Activated naive CD8-positive, alpha-beta T cell (primary cell): ENCODE results near the gene C5orf58.
A peak's percentile ranks its signal among the peaks of the same experiment; 100 is the strongest.

Experiments
- H3K27ac Mint-ChIP-seq: one replicate; pipeline ENCODE4 v1.8.0; 2021; ENCODE audit warnings: mixed read lengths
- H3K27me3 Mint-ChIP-seq: one replicate; pipeline ENCODE4 v1.8.0; 2021; ENCODE audit warnings: mixed read lengths
- H3K36me3 Mint-ChIP-seq: one replicate; pipeline ENCODE4 v1.8.0; 2021; ENCODE audit warnings: mixed read lengths
- H3K4me1 Mint-ChIP-seq: one replicate; pipeline ENCODE4 v1.8.0; 2021; ENCODE audit warnings: low read depth, mixed read lengths
- H3K4me3 Mint-ChIP-seq: one replicate; pipeline ENCODE4 v1.8.0; 2021; ENCODE audit warnings: mild to moderate bottlenecking, mixed read lengths
- H3K9me3 Mint-ChIP-seq: one replicate; pipeline ENCODE4 v1.8.0; 2021; ENCODE audit warnings: low read depth, mixed read lengths

The C5orf58 gene

GRCh38 chr5:170216257-170216864 is 16.4 kb upstream of the C5orf58 start:
- Mint-ChIP-seq H3K27ac (no peak overlapping the region), H3K36me3 (peaks cover 2% of the 10 kb centered on the region), H3K4me3 (no peak overlapping the region), H3K9me3 (no peaks in the 10 kb centered on the region), H3K27me3 (no peaks in the 10 kb centered on the region), H3K4me1 (no peaks in the 10 kb centered on the region)

DNA sequence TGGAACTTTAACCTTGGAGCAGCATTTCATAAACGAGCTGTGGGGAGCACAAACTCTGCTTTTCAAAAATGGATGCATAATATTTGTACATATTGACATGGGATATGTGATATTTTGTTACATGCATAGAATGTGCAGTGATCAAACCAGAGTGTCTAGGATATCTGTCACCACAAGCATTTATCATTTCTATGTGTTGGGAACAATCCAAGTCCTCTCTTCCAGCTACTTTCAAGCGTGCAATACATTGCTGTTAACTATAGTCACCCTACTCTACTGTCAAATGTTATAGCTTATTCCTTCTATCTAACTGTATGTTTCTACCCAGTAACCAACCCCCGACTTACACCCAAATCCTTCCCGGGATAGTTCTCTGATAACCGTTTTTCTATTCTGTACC is 15.0 kb upstream of the C5orf58 start:
- H3K27me3 Mint-ChIP-seq: no peaks in the 10 kb centered on the region
- H3K9me3 Mint-ChIP-seq: no peaks in the 10 kb centered on the region
- no peak overlapping the region for H3K27ac Mint-ChIP-seq

DNA sequence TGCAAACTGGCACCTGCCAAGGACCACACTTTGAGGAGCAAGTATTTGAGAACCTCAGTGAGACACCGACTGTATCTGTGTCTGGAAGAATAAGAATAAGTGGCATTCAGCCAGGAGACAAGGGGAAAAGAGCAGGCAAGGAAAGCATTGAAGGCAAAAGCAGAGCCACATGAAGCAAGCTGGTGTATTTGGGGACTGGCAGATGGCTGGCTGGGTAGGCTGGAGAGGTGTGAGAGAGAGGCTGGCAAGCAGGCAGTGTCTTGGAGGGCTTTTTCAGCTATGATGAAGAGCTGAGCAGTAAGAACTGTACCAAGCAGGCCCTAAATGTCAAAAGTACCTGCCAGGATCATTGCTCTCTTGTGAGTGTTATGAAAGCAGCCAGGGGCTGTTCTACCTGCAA is 14.1 kb upstream of the C5orf58 start:
- Mint-ChIP-seq H3K27ac (no peak overlapping the region), H3K27me3 (no peaks in the 10 kb centered on the region), H3K9me3 (no peaks in the 10 kb centered on the region), H3K36me3 (peaks cover 2% of the 10 kb centered on the region), H3K4me3 (no peak overlapping the region), H3K4me1 (no peaks in the 10 kb centered on the region)

More for the DNA sequence above, 15.0 kb upstream of the C5orf58 start:
- Mint-ChIP-seq H3K4me1 (no peaks in the 10 kb centered on the region), H3K36me3 (peaks cover 2% of the 10 kb centered on the region), H3K4me3 (no peak overlapping the region)

- no peaks in the 10 kb centered on the region for H3K36me3 Mint-ChIP-seq
- no peaks in the 10 kb centered on the region for H3K4me1 Mint-ChIP-seq
- no peaks in the 10 kb centered on the region for H3K27me3 Mint-ChIP-seq
- H3K27ac Mint-ChIP-seq: no peak overlapping the region
- H3K4me3 Mint-ChIP-seq: no peak overlapping the region
- no peaks in the 10 kb centered on the region for H3K9me3 Mint-ChIP-seq
These were observed 13.2 kb upstream of the C5orf58 start for GRCh38 chr5:170219615-170220014.

DNA sequence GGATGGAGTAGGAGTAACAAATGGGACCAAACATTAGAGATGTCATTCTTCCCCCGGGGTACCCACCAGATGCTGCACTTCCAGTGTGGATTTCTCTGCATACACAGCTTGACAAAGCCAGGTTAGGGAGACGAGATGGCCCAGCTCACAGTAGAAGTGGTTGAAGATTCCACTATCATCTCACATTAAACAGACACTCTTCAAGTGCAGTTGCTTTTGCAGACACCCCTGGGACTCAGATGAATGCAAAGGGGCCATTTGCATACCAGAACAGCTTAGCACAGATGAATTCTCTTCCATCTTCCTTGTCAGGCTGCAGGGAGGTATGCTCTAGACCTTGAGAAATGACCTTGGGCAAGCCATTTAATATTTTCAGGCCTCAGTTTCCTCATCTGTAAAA is 12.6 kb upstream of the C5orf58 start:
- no peaks in the 10 kb centered on the region for H3K9me3 Mint-ChIP-seq
- H3K27ac Mint-ChIP-seq: no peak overlapping the region
- H3K4me3 Mint-ChIP-seq: no peak overlapping the region
- no peaks in the 10 kb centered on the region for H3K36me3 Mint-ChIP-seq
- no peaks in the 10 kb centered on the region for H3K27me3 Mint-ChIP-seq
- H3K4me1 Mint-ChIP-seq: no peaks in the 10 kb centered on the region

GRCh38 chr5:170221327-170221741 is 11.5 kb upstream of the C5orf58 start:
- no peak overlapping the region for H3K4me3 Mint-ChIP-seq
- H3K4me1 Mint-ChIP-seq: peaks cover 5% of the 10 kb centered on the region
- H3K27me3 Mint-ChIP-seq: no peaks in the 10 kb centered on the region
- H3K36me3 Mint-ChIP-seq: no peaks in the 10 kb centered on the region
- no peak overlapping the region for H3K27ac Mint-ChIP-seq
- no peaks in the 10 kb centered on the region for H3K9me3 Mint-ChIP-seq

- H3K4me3 Mint-ChIP-seq: no peak overlapping the region
- H3K27ac Mint-ChIP-seq: no peak overlapping the region
These were observed 9.4 kb upstream of the C5orf58 start for GRCh38 chr5:170223360-170223759.

DNA sequence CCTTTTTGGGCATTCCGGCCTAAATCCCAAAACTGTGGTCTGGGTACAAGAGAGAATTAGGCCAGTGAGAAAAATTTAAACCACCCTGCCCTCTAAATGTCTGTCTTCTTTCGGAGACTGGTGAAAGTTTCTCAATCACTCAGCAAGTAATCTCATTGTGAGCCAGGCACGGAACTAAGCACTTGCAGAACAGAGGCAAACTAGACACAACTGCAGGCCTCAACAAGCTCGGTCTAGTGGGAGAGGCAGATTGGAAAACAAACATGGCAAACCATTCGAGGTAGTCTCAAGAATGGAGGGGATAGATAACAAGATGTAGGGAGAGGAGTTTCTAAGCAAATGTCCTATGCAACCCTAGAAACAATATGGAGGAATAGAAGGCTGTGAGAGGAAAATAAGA is 8.9 kb upstream of the C5orf58 start:
- peaks cover 5% of the 10 kb centered on the region for H3K4me1 Mint-ChIP-seq
- no peaks in the 10 kb centered on the region for H3K9me3 Mint-ChIP-seq
- H3K27ac Mint-ChIP-seq: no peak overlapping the region
- no peak overlapping the region for H3K4me3 Mint-ChIP-seq
- no peaks in the 10 kb centered on the region for H3K27me3 Mint-ChIP-seq
- no peaks in the 10 kb centered on the region for H3K36me3 Mint-ChIP-seq

More at GRCh38 chr5:170223360-170223759, 9.4 kb upstream of the C5orf58 start:
- H3K4me1 Mint-ChIP-seq: peaks cover 5% of the 10 kb centered on the region
- H3K36me3 Mint-ChIP-seq: no peaks in the 10 kb centered on the region
- no peaks in the 10 kb centered on the region for H3K9me3 Mint-ChIP-seq
- no peaks in the 10 kb centered on the region for H3K27me3 Mint-ChIP-seq

DNA sequence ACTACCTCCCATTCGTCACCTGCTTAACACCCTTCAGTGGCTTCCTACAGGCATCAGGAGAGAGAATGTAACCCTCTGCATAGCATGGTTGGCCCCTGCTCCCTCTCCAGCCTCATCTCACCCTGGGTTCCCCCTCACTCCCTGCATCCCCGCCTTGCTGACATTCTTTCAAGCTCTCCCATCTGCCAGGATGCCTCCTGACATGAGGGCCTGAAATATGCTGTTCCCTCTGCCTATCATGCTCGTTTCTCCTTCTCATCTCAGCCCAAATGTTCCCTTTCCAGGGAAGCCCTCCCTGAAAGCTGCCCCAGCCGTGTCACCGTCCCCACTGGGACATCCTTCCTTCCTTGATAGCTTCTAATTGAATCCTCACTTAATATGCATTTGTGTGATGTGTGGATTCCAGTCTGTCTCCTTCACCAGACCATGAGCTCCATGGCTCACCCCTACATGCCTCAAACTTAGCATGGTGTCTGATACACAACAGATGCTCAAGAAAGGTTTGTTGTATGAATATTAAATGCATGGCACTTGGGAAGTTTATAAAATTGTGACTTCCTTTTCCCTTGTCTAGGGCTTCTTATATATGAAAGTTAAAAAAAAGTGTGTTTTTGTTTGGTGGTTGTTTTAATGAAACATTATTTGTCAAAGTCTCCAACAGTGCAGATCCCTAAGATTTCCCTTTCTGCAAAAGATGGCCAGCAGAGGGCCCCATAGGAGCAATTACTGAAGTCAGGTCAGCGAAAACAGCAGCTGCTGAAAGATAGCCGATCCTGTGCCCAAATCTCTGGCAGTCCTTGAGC is 7.3 kb upstream of the C5orf58 start:
- H3K27me3 Mint-ChIP-seq: no peaks in the 10 kb centered on the region
- H3K4me3 Mint-ChIP-seq: no peak overlapping the region
- no peaks in the 10 kb centered on the region for H3K36me3 Mint-ChIP-seq
- H3K27ac Mint-ChIP-seq: no peak overlapping the region
- H3K9me3 Mint-ChIP-seq: no peaks in the 10 kb centered on the region
- H3K4me1 Mint-ChIP-seq: peaks cover 5% of the 10 kb centered on the region

DNA sequence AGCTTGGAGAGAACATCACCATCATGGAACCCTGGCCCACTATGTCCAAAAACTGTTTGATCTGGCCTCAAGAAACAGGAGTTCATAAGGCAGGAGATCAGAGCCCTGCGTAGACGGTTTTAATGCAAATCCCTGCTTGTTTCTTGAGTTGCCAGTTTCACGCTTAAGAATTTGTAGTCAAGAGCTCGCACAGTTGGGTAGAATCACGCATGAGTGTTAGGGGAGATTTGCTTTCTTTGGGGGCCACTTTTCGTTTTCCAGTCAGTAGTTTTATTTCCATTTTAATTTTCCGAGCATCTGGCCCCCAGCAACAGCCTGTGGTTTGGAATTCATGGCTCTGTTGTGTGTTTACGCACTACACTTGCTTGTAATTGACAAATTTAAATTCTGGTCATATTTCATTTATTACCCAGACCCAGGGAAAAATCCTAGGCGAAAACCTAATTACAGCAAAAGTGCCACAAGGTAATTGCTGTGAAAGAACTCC is 6.6 kb upstream of the C5orf58 start:
- peaks cover 5% of the 10 kb centered on the region for H3K4me1 Mint-ChIP-seq
- H3K27ac Mint-ChIP-seq: no peak overlapping the region
- H3K27me3 Mint-ChIP-seq: no peaks in the 10 kb centered on the region
- H3K4me3 Mint-ChIP-seq: no peak overlapping the region
- H3K36me3 Mint-ChIP-seq: no peaks in the 10 kb centered on the region
- no peaks in the 10 kb centered on the region for H3K9me3 Mint-ChIP-seq

GRCh38 chr5:170226661-170227060 is 6.1 kb upstream of the C5orf58 start:
- peaks cover 5% of the 10 kb centered on the region for H3K4me1 Mint-ChIP-seq
- no peaks in the 10 kb centered on the region for H3K36me3 Mint-ChIP-seq
- H3K4me3 Mint-ChIP-seq: no peak overlapping the region
- no peaks in the 10 kb centered on the region for H3K9me3 Mint-ChIP-seq
- H3K27ac Mint-ChIP-seq: no peak overlapping the region
- H3K27me3 Mint-ChIP-seq: no peaks in the 10 kb centered on the region

DNA sequence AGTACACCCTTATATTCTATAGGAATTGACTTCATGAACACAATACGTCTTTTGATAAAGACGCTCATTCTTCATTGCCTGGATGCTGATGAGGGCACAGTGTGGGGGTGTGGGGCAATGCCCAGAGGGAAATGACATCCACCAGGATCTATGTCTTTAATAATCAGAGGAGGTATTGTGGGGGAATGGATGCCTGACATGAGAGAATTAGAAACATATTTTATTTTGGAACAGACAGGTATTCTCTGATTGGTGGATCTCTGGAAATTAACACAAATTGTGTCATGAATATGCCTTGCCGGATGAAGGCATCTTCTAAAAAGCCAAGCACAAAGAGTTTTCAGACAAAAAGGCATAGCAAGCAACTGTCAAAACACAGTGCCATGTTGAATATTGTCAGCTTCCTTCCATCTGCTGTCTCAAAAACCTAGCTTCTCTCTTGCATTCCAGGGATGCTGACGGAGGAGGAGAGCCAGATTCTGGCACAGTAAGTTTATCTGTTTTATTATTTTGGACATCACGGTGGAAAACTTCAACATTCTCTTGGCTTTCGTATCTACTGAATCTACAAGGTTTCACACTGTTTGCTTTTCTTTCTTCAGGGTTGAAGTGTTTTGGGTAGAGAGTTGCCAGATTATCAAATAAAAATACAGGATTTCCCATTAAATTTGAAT is 3.9 kb upstream of the C5orf58 start:
- Mint-ChIP-seq H3K27me3 (no peaks in the 10 kb centered on the region), H3K27ac (no peak overlapping the region), H3K36me3 (no peaks in the 10 kb centered on the region), H3K4me1 (peaks cover 5% of the 10 kb centered on the region), H3K9me3 (no peaks in the 10 kb centered on the region), H3K4me3 (no peak overlapping the region)

- Mint-ChIP-seq H3K4me3 (no peak overlapping the region), H3K9me3 (no peaks in the 10 kb centered on the region), H3K4me1 (peaks cover 14% of the 10 kb centered on the region), H3K36me3 (no peaks in the 10 kb centered on the region), H3K27ac (no peak overlapping the region), H3K27me3 (no peaks in the 10 kb centered on the region)
These were observed 640 bp downstream of the C5orf58 start for GRCh38 chr5:170233358-170233892.

GRCh38 chr5:170235876-170236864 is 3.4 kb downstream of the C5orf58 start:
- no peaks in the 10 kb centered on the region for H3K27me3 Mint-ChIP-seq
- no peaks in the 10 kb centered on the region for H3K36me3 Mint-ChIP-seq
- H3K27ac Mint-ChIP-seq: peak overlapping the region; percentile 80
- H3K4me3 Mint-ChIP-seq: no peak overlapping the region
- H3K4me1 Mint-ChIP-seq: peaks cover 17% of the 10 kb centered on the region
- H3K9me3 Mint-ChIP-seq: no peaks in the 10 kb centered on the region
